IMR-90 (cell line): ENCODE data around the gene PLBD2. TPM values are rescaled to one million over a fixed set of nuclear protein-coding genes. Genes with fewer than 3 reads are reported as not detected.

Experiments
- ATAC-seq: fragments of 200-7000 bp; cut with Tn5 transposase; 2 replicates; pipeline ENCODE4 v1.9.1; 2020; ENCODE audit warnings: low read depth, mild to moderate bottlenecking, moderate library complexity
- BruUV-seq: library from RNA; stranded (reverse); fragments of 400-500 nt; replicated peaks from 2 replicates; lab custom pipeline; 2021; lab: Mats Ljungman, UMichigan
- CTCF ChIA-PET: fragments of 300-600 bp; formaldehyde crosslinking; extraction: SDS; loops from one replicate; lab custom pipeline; 2021; ENCODE audit warnings: antibody characterized with exemption; lab: Yijun Ruan, JAX
- POLR2A ChIA-PET: fragments of 300-600 bp; sonication (Branson Sonifier 250); formaldehyde crosslinking; loops from one replicate; lab custom pipeline; 2022; ENCODE audit warnings: antibody characterized with exemption; ENCODE audit not compliant: unreplicated experiment; lab: Charles Lee
- DNase-seq: peaks from one replicate; pipeline ENCODE4 v3.0.0; 2013
- H2AFZ ChIP-seq: replicated peaks from 2 replicates; pipeline ENCODE3; 2013; ENCODE audit warnings: low read length, mild to moderate bottlenecking; ENCODE audit not compliant: poor library complexity
- H2AK5ac ChIP-seq: 2 replicates; pipeline ENCODE4 v1.6.1; 2013; ENCODE audit warnings: low read depth, low read length, inconsistent platforms
- H2AK9ac ChIP-seq: replicated peaks from 2 replicates; pipeline ENCODE3; 2013; ENCODE audit warnings: mild to moderate bottlenecking, low read depth, low read length, moderate library complexity; ENCODE audit not compliant: poor library complexity
- H2BK120ac ChIP-seq: 2 replicates; pipeline ENCODE4 v1.6.1; 2013; ENCODE audit warnings: low read depth, low read length, inconsistent platforms
- H2BK15ac ChIP-seq: 3 replicates; pipeline ENCODE4 v1.6.1; 2013; ENCODE audit warnings: low read depth, low read length, inconsistent platforms
- H2BK20ac ChIP-seq: 2 replicates; pipeline ENCODE4 v1.6.1; 2013; ENCODE audit warnings: low read depth, mild to moderate bottlenecking, inconsistent platforms, low read length, moderate library complexity
- H2BK5ac ChIP-seq: 2 replicates; pipeline ENCODE4 v1.6.1; 2013; ENCODE audit warnings: mild to moderate bottlenecking, low read depth, low read length, inconsistent platforms; ENCODE audit not compliant: poor library complexity, severe bottlenecking
- H3K14ac ChIP-seq: replicated peaks from 2 replicates; pipeline ENCODE4 v1.6.1; 2013; ENCODE audit warnings: low read depth, low read length, inconsistent platforms
- H3K18ac ChIP-seq: 2 replicates; pipeline ENCODE4 v1.6.1; 2013; ENCODE audit warnings: low read depth, low read length, control low read depth
- H3K23ac ChIP-seq: 2 replicates; pipeline ENCODE4 v1.6.1; 2013; ENCODE audit warnings: low read depth, low read length, inconsistent platforms
- H3K27ac ChIP-seq: 2 replicates; pipeline ENCODE4 v1.5.1; 2013; ENCODE audit warnings: mild to moderate bottlenecking, control low read depth, low read length; ENCODE audit not compliant: insufficient read depth
- H3K27me3 ChIP-seq: 2 replicates; pipeline ENCODE4 v1.6.1; 2013; ENCODE audit warnings: low read length; ENCODE audit not compliant: control insufficient read depth, insufficient read depth
- H3K36me3 ChIP-seq: 2 replicates; pipeline ENCODE4 v1.6.1; 2013; ENCODE audit warnings: low read length, mixed read lengths; ENCODE audit not compliant: control insufficient read depth, insufficient read depth
- H3K4ac ChIP-seq: 2 replicates; pipeline ENCODE4 v1.6.1; 2013; ENCODE audit warnings: low read depth, low read length, inconsistent platforms
- H3K4me1 ChIP-seq: 2 replicates; pipeline ENCODE4 v1.6.1; 2013; ENCODE audit warnings: low read length, mixed read lengths; ENCODE audit not compliant: control insufficient read depth, insufficient read depth
- H3K4me2 ChIP-seq: 2 replicates; pipeline ENCODE4 v1.6.1; 2013; ENCODE audit warnings: low read depth, mild to moderate bottlenecking, control low read depth, low read length, moderate library complexity
- H3K4me3 ChIP-seq: 2 replicates; pipeline ENCODE4 v1.5.1; 2013; ENCODE audit warnings: low read depth, mild to moderate bottlenecking, control low read depth, low read length, moderate library complexity; ENCODE audit not compliant: insufficient read depth
- H3K56ac ChIP-seq: 2 replicates; pipeline ENCODE4 v1.6.1; 2013; ENCODE audit warnings: low read length, inconsistent platforms; ENCODE audit not compliant: insufficient read depth; ENCODE audit errors: extremely low read depth
- H3K79me1 ChIP-seq, 2 experiments: 2 replicates each; pipeline ENCODE4 v1.6.1; 2013; ENCODE audit warnings: low read length in 2 of 2, inconsistent platforms in 1 of 2, low read depth in 1 of 2
- H3K9ac ChIP-seq: 2 replicates; pipeline ENCODE4 v1.6.1; 2013; ENCODE audit warnings: low read depth, low read length, control low read depth
- H3K9me1 ChIP-seq: 2 replicates; pipeline ENCODE4 v1.6.1; 2013; ENCODE audit warnings: low read length, inconsistent platforms; ENCODE audit not compliant: insufficient read depth
- H3K9me3 ChIP-seq: 2 replicates; pipeline ENCODE4 v1.6.1; 2013; ENCODE audit warnings: low read length; ENCODE audit not compliant: control insufficient read depth, insufficient read depth
- H4K20me1 ChIP-seq: 2 replicates; pipeline ENCODE4 v1.6.1; 2013; ENCODE audit warnings: low read length, inconsistent platforms; ENCODE audit not compliant: insufficient read depth
- H4K5ac ChIP-seq: 2 replicates; pipeline ENCODE4 v1.6.1; 2013; ENCODE audit warnings: mild to moderate bottlenecking, low read depth, low read length, control low read depth
- H4K8ac ChIP-seq, 2 experiments: 2 replicates each; pipeline ENCODE4 v1.6.1; 2013; ENCODE audit warnings: low read depth in 2 of 2, low read length in 2 of 2, control low read depth in 1 of 2, inconsistent platforms in 1 of 2
- H4K91ac ChIP-seq: 2 replicates; pipeline ENCODE4 v1.6.1; 2013; ENCODE audit warnings: low read depth, low read length, inconsistent platforms; ENCODE audit not compliant: insufficient read depth
- CEBPB ChIP-seq: IDR thresholded peaks from 2 replicates; pipeline ENCODE4 v1.6.1; 2012; ENCODE audit warnings: low read depth, low read length, improper control_type of control experiment
- CHD1 ChIP-seq: IDR thresholded peaks from 2 replicates; pipeline ENCODE4 v1.6.1; 2012; ENCODE audit warnings: low read depth, low read length, improper control_type of control experiment
- MAFK ChIP-seq: IDR thresholded peaks from 2 replicates; pipeline ENCODE4 v1.6.1; 2012; ENCODE audit warnings: low read depth, low read length, improper control_type of control experiment
- MAZ ChIP-seq: IDR thresholded peaks from 2 replicates; pipeline ENCODE4 v1.6.1; 2012; ENCODE audit warnings: low read depth, mild to moderate bottlenecking, low read length, improper control_type of control experiment, moderate library complexity, borderline replicate concordance
- MXI1 ChIP-seq: IDR thresholded peaks from 2 replicates; pipeline ENCODE4 v1.6.1; 2012; ENCODE audit warnings: low read depth, mild to moderate bottlenecking, low read length, moderate library complexity, borderline replicate concordance
- NFE2L2 ChIP-seq: fragments of 150-350 bp; IDR thresholded peaks from 2 replicates; pipeline ENCODE4 v1.6.1; 2016; ENCODE audit warnings: low read depth, mild to moderate bottlenecking, low read length
- POLR2A ChIP-seq: IDR thresholded peaks from 2 replicates; pipeline ENCODE4 v1.6.1; 2012; ENCODE audit warnings: mild to moderate bottlenecking, low read depth, low read length
- RFX5 ChIP-seq: IDR thresholded peaks from 2 replicates; pipeline ENCODE4 v1.8.0; 2012; ENCODE audit warnings: low read depth, mild to moderate bottlenecking, low read length, moderate library complexity
- WGBS, 2 experiments: methylation state at CpG; one replicate each; pipeline versions ENCODE4 v1.1.5 to v1.1.7; 2013; ENCODE audit warnings: missing lambda C conversion rate in 2 of 2; ENCODE audit not compliant: insufficient read length in 1 of 2; ENCODE audit errors: extremely low coverage in 2 of 2; 5-methylcytosine and 5-hydroxymethylcytosine counted together
- dilution Hi-C: fragments of 300-500 bp; cut with HindIII; formaldehyde crosslinking; loops from one replicate; pipeline ENCODE4 v1.14.3; 2018; ENCODE audit warnings: low sequenced_read_pairs; ENCODE audit not compliant: unreplicated experiment
- in situ Hi-C: fragments of 300-500 bp; cut with MboI; formaldehyde crosslinking; loops from 3 replicates; pipeline ENCODE4 v1.14.3; 2019; ENCODE audit warnings: low sequenced_read_pairs, inconsistent platforms, mixed read lengths
- intact Hi-C: fragments of 100-400 bp; cut with micrococcal nuclease; formaldehyde crosslinking; loops from 2 replicates; pipeline ENCODE4 v1.10.0; 2022
- polyA plus RNA-seq, 3 experiments: library from polyadenylated mRNA; depleted of rRNA; stranded (reverse); fragments of >200 nt; gene quantifications; 2 replicates each; pipeline ENCODE4 v1.2.3, GENCODE V29; 2012; ENCODE audit warnings: low replicate concordance in 1 of 3
- total RNA-seq: library from RNA; depleted of rRNA; stranded (reverse); fragments of >200 nt; gene quantifications from 2 replicates; pipeline ENCODE4 v1.2.3, GENCODE V29; 2012
- TF ChIP-seq, protein P1 (sequence below): fragments of 150-350 bp; IDR thresholded peaks from 2 replicates; pipeline ENCODE4 v1.6.1; 2016; ENCODE audit warnings: low read depth, mild to moderate bottlenecking, low read length, moderate library complexity, borderline replicate concordance
- TF ChIP-seq, protein P2 (sequence below): conservative IDR thresholded peaks from 2 replicates; pipeline ENCODE4 v1.5.1; 2012; ENCODE audit warnings: mild to moderate bottlenecking, low read depth, low read length, improper control_type of control experiment
- TF ChIP-seq, protein P3 (sequence below): fragments of 150-350 bp; IDR thresholded peaks from 2 replicates; pipeline ENCODE4 v1.6.1; 2017; ENCODE audit warnings: mild to moderate bottlenecking, antibody characterized with exemption, low read length, low read depth

The PLBD2 gene
- total and polyA plus RNA-seq, 2 of the 4 experiments (the other 2 are of a cell fraction), result 7.3 to 44.5 TPM

DNA sequence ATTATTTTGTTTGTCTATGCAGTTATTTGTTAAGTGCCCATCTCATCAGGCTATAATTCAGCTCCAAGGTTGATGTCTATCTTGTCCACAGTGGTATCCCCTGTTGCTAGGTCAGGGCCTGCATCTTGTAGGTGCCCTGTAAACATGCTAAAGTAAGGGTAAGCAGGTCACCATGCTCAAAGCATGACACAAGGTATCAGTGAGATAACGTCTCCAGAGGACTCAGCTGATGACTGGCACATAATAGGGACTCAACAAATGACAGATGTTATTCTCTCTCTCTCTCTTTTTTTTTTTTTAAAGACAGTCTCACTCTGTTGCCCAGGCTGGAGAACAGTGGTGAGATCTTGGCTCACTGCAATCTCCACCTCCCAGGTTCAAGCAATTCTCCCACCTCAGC lies 66.1 kb downstream of the PLBD2 start:
- intact Hi-C loops (no loop called here), dilution Hi-C loops (no loop called here), in situ Hi-C loops (no loop called here)
- Histone ChIP-seq H3K4me3 (no peak overlapping the region), H2BK15ac (no peak overlapping the region), H3K79me1 (peaks cover 0 to 8% of the 10 kb centered on the region in 2 experiments; a peak in 2 of 4 replicates), H4K5ac (no peak overlapping the region), H3K14ac (no peak overlapping the region), H2AK5ac (no peak overlapping the region), H3K23ac (no peak overlapping the region), H2AFZ (no peak overlapping the region), H3K9me1 (no peaks in the 10 kb centered on the region), H2BK20ac (no peak overlapping the region), H4K91ac (no peak overlapping the region), H3K9ac (no peak overlapping the region), H3K9me3 (no peaks in the 10 kb centered on the region), H3K27ac (no peak overlapping the region), H3K36me3 (no peaks in the 10 kb centered on the region), H4K8ac (no peak overlapping the region), H3K4me1 (peaks cover 2% of the 10 kb centered on the region; the same call in 1 of the 2 replicates), H3K18ac (no peak overlapping the region), H3K4me2 (no peak overlapping the region), H4K20me1 (no peaks in the 10 kb centered on the region), H3K56ac (no peak overlapping the region), H2BK120ac (no peak overlapping the region), H2BK5ac (no peak overlapping the region), H2AK9ac (no peak overlapping the region), H3K4ac (no peak overlapping the region), H3K27me3 (no peaks in the 10 kb centered on the region)
- BruUV-seq, result no TSS peak
- POLR2A ChIA-PET, result no interaction called here
- CTCF ChIA-PET, result interaction anchor here (0.5 to 1.3 kb wide), 2 partner anchors 227 to 269 kb away, joined by 3 read pairs; no protein-coding TSS in a partner anchor
- ATAC-seq (no peak), DNase-seq (no peak)
- no CpG with 5 or more reads among the region's 1 CpG for WGBS, 2 experiments
- TF ChIP-seq CHD1, result no peak
- TF ChIP-seq, protein P1, sequence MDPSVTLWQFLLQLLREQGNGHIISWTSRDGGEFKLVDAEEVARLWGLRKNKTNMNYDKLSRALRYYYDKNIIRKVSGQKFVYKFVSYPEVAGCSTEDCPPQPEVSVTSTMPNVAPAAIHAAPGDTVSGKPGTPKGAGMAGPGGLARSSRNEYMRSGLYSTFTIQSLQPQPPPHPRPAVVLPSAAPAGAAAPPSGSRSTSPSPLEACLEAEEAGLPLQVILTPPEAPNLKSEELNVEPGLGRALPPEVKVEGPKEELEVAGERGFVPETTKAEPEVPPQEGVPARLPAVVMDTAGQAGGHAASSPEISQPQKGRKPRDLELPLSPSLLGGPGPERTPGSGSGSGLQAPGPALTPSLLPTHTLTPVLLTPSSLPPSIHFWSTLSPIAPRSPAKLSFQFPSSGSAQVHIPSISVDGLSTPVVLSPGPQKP, result no peak
- no peak for TF ChIP-seq MAFK
- TF ChIP-seq NFE2L2, result no peak
- TF ChIP-seq MAZ, result no peak
- TF ChIP-seq RFX5, result no peak
- no peak for TF ChIP-seq CEBPB
- no peak for TF ChIP-seq POLR2A
- no peak for TF ChIP-seq MXI1
- TF ChIP-seq, protein P2, sequence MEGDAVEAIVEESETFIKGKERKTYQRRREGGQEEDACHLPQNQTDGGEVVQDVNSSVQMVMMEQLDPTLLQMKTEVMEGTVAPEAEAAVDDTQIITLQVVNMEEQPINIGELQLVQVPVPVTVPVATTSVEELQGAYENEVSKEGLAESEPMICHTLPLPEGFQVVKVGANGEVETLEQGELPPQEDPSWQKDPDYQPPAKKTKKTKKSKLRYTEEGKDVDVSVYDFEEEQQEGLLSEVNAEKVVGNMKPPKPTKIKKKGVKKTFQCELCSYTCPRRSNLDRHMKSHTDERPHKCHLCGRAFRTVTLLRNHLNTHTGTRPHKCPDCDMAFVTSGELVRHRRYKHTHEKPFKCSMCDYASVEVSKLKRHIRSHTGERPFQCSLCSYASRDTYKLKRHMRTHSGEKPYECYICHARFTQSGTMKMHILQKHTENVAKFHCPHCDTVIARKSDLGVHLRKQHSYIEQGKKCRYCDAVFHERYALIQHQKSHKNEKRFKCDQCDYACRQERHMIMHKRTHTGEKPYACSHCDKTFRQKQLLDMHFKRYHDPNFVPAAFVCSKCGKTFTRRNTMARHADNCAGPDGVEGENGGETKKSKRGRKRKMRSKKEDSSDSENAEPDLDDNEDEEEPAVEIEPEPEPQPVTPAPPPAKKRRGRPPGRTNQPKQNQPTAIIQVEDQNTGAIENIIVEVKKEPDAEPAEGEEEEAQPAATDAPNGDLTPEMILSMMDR, result no peak
- TF ChIP-seq, protein P3, sequence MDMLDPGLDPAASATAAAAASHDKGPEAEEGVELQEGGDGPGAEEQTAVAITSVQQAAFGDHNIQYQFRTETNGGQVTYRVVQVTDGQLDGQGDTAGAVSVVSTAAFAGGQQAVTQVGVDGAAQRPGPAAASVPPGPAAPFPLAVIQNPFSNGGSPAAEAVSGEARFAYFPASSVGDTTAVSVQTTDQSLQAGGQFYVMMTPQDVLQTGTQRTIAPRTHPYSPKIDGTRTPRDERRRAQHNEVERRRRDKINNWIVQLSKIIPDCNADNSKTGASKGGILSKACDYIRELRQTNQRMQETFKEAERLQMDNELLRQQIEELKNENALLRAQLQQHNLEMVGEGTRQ, result no peak
